ENCODE data around the gene TBC1D4.

TBC1D4 gene

GRCh38 chr13:75415694-75416093 is 66.3 kb downstream of the TBC1D4 start:
- no peak for DNase-seq

DNA sequence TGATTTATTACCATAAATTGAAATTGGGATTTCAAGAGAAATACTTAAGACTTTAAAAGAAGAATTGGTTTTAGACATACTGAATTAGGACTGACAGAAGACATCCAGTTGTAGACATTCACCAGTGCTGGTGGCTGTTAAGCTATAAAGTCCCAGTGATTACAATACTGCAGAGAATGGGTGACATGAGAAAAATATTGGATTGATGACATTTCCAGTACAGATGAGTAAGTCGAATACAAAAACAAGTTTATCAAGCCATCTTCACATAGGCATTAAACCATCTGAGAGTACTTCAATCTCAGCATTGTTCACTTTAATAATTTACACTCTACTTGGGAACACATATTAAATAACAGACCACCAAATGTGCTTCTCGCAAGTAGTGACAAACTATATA is 66.8 kb downstream of the TBC1D4 start:
- no peak for DNase-seq

- DNase-seq: no peak
Measured at GRCh38 chr13:75414036-75414827, 67.7 kb downstream of the TBC1D4 start.

DNA sequence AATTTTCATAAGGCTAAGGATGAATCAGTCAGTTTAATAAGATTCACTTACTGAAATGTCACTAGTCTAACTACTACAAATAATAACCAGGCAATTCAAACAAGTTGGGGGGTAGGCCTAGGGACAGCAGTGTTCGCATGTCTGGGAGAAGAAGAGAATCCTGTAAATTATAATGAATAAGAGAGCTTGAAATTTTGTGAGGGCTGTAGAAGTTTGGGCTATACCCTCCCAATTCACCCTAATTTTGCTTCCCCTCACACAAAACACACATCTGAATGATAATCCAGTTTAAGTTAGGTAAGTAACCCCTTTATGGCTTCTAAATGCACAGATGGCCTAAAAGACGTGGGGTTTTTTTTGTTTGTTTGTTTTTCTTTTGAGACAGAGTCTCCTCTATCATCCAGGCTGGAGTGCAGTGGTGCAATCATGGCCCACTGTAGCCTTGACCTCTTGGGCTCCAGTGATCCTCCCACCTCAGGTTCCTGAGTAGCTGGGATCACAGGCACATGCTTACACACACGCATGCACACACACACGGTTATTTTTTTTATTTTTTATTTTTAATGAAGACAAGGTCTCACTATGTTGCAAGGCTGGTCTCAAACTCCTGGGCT is 69.9 kb downstream of the TBC1D4 start:
- DNase-seq: no peak

DNA sequence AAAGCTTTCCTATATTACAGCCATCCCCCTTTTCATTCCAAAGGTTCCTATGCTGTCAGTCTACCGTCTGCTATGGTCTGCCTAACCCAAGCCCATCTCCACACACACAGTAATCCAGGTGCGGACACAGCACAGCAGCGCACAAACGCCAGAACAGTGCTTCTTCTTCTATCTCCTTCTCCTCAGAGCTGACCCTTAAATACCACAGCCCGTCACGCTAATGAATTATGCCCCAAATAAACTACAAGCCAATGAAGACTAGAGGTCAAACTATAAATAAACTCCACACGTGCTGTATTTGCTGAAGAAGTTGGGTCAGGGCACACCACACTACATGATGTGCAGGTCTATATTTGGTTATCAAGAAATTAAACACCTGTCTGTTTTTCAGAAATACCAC is 71.8 kb downstream of the TBC1D4 start:
- no peak for DNase-seq

DNA sequence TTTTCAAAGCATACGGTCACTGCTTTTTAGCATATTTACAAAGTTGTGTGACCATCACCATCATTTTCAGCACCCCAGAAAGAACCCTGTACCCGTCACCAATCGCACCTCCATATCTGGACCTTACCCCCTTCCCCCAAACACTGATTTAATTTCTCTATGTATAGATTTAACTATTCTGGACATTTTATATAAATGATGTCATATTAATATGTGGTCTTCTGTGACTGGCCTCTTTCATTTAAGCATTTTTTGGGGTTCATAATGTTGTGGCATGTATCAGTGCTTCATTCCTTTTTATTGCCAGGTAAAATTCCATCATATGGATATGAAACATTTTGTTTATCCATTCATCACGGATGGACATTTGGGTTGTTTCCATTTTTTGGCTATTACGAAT is 74.0 kb downstream of the TBC1D4 start:
- DNase-seq: no peak

DNA sequence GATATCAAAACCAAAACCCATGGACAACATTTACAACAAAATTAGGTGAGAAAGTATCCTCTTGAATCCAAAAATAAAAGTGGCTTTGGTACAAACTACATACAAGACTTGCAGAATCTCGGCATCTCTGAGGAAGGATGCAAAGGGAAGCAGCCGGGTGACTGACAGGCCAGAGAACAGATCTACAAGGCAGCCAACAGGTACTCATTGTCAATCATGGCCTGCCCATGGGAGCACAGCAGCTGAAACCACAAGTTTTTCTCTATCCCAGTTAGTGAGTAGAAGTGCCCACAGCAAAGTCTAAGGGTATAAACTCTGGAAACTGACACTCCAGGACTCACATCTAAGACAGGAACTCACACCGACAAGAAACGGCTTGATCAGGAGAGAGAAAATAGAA is 74.5 kb downstream of the TBC1D4 start:
- no peak for DNase-seq

DNA sequence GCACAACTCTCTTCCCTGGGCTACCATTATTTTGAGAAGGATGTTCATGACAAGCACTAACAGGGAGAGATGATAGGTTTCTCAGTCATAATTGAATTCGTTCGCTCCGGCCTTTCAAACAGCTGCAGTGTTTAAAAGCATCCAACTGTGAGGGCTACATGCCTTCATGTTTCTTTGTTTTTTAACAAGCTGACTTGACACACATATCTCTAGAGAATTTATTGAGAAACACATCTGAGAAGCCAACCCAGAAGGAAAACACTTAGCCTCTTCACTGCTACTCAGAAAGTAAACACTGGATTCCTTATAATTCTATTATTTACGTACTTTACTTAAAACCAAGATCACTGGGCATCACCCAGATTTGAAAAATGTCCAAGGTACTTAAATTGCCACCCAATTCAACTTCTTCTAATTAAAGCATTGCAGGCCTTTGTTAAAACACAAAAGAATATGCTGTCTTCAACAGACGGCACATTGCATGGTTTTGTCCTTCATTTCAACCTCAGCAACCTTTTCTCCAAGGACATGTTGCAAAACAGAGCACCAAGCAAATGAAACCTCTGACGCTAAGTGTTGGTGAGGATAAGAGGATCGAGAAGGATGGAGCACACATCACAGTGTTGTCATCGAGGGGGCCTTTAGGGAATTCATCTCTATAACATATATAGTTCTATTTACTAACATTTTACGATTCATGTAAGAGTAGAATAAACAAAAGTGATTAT is 75.8 kb downstream of the TBC1D4 start:
- DNase-seq: no peak

DNA sequence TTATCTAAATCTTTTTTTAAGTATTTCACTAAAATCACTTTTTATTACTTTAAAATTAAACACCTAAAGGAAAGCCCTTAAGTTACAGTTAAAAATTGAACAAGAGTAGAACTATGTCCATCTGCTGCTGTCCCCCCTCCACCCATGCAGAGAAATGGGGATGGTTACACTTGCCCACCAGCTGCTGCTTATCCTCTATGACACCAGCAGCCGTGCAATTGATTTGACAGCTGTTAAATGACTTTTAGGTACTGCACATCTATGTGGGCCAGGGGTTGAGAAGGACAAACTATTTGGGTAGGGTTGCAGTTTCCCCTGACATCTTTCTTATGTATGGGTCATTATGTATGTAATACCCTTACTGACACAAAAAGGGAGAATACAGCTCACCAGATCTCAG is 77.2 kb downstream of the TBC1D4 start:
- no peak for DNase-seq

GRCh38 chr13:75402787-75403186 is 79.2 kb downstream of the TBC1D4 start:
- no peak for DNase-seq

GRCh38 chr13:75400775-75401174 is 81.2 kb downstream of the TBC1D4 start:
- DNase-seq: no peak

DNA sequence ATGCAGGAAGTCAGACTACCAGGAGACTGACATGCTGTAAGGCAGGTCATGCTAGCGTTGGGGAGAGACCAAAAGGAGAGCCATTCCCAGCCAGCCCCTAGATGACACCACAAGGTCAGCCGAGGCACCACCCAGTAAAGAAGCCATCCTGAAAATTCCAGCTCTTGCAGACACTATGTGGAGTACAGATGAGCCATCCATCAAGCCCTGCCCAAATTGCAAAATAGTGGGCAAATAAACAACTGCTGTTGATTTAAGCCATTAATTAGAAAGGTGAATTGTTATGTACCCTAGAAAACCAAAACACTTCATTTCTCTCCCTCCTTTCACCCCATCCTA is 82.1 kb downstream of the TBC1D4 start:
- no peak for DNase-seq

GRCh38 chr13:75399168-75399878 is 82.6 kb downstream of the TBC1D4 start:
- DNase-seq: no peak

DNA sequence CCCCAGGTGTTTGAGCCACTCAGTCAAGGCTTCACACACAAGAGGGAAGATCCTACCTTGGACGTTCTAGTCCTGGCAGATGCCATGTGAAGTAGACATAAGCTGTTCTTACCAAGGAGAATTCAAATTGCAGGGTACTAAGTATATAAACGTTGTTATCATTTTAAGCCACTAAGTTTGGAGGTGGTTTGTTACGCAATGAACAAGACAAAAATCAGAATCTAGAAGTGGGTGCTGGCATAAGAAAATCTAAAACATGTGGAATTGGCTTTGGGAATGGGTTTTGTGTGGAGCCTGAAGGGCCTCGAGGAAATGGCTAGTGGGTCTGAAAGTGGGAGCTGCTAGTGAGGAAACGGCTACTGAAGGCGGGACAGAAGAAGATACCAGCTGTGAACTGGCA is 83.9 kb downstream of the TBC1D4 start:
- no peak for DNase-seq

DNA sequence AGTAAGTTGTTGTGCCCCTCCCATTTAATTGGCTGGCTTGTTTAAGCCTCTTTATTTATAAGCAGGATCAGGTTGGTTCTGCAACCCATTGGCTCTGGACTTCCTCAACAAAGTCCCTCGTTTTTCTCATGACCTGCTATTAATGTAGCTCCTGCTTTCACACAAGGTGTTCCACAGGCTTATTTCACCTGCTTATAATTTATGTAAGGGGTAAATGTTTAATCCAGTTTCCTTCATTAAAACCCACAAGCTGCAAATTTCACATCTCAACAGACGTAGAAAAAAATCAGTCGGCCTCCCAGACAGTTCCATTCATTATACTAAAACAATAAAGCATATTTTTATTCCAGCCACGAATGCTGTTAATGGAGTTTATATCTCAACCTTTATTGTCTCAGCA is 86.1 kb downstream of the TBC1D4 start:
- DNase-seq: no peak

GRCh38 chr13:75395066-75395465 is 86.9 kb downstream of the TBC1D4 start:
- DNase-seq: no peak

DNA sequence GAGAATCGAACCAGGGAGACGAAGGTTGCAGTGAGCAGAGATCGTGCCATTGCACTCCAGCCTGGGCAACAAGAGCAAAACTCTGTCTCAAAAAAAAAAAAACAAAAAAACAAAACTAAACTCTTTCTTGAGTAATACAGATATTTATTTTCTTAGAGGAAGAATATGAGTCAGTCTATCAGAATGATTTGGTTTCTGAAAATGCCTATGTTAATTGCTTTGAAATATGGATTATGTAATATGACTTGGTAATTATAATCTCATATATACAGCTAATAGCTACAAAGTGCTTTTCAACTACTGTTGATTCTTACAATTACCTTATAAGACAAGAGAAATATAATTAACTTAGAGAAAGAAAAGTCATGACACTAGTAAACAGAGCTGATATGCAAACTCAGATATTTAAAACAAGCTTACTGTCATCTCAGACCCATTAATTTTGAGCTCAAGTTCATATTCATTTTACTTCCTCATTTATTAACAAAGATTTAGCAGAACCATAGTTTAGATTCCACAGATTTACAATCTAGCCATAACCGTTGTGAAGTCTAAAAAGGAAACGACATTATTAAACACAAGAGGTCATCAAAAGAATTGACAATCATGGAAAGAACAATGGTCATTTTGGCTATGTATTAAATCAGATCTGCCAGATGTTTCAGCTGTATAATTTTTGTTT is 88.0 kb downstream of the TBC1D4 start:
- no peak for DNase-seq

DNA sequence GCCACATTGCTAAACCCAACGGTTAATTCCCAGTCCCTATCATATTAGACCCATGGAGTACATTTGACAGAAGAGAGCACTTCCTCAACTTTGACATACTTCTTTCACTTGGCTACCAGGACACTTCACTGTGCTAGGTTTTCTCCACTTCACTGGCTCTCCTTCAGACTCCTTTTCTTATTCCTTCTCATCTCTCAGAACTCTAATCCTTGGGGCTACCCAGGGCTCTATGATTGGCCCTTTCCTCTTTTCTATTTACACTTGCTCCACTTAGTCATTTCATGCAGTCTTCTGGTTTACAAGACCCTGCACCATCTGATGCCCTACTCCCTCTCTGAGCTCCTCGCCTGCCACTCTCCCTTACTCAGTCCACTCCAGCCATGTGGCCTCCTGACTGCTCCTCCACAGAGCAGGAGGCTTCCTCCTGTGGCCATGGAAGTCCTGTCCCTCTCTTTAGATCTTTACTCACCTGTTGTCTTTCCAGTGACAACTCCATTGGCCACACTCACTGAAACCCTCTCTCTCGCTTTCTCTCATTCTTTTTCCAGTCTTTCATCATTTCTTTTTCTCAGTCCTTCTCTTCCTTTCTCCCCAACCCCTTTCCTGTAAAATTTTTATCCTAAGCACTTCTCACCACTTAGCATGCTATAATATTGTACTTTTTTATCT is 90.4 kb downstream of the TBC1D4 start:
- no peak for DNase-seq

DNA sequence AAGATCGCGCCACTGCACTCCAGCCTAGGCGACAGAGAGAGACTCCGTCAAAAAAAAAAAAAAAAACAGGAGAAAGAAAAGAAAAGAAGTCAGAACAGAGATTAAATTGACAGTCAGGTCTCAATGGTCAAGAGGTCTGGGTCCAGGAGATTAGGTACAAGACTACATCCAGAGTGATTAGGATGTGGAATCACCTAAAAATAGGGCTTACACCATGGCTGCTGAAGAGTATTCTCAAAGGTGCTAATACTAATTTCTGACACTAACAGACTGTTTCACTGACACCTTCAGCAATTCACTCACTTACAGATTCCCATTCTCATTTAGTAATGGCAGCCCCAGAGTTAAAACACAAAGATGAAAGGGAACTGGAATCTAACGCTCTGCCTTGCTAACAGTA is 91.7 kb downstream of the TBC1D4 start:
- DNase-seq: no peak

DNA sequence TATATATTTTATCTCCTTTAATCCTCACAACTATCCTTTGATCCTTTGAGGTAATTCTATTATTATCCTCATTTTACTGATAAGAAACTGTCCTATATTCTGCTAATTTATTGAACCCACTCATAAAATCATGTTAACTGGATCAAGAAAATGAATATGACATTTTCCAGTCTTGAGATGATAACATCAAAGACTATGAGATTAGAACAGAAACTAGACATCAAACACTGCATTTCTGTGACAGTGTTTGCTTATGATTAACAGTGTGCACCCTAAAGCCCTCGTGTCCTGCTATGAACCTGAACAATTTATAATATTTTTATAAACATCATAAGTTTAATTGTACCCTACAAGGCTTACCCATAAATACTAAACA is 96.3 kb downstream of the TBC1D4 start:
- DNase-seq: no peak

- DNase-seq: no peak
Measured at GRCh38 chr13:75384879-75385707, 96.9 kb downstream of the TBC1D4 start.

Data from CD4-positive, alpha-beta T cell treated with Interleukin-4 for 4 hours (primary cell).